Mucosa of descending colon (tissue), 3 donors: Measurements from ENCODE around the gene GNA14. TPM values are rescaled to one million over a fixed set of nuclear protein-coding genes. Genes with fewer than 3 reads are reported as not detected.

Experiments used
- ATAC-seq: fragments of 200-7000 bp; cut with Tn5 transposase; one replicate; pipeline ENCODE4 v1.9.1; 2020; ENCODE audit warnings: mild to moderate bottlenecking, moderate library complexity
- DNase-seq, 3 donors: peaks; one replicate each; pipeline ENCODE4 v3.0.0-alpha.2; 2020
- H3K36me3 ChIP-seq: fragments of 200-600 bp; one replicate; pipeline ENCODE4 v1.8.0; 2021; ENCODE audit warnings: low read depth, mild to moderate bottlenecking
- H3K4me1 ChIP-seq: fragments of 200-600 bp; one replicate; pipeline ENCODE4 v1.8.0; 2021; ENCODE audit warnings: low read depth, mild to moderate bottlenecking
- H3K4me3 ChIP-seq: fragments of 200-600 bp; one replicate; pipeline ENCODE4 v1.8.0; 2021; ENCODE audit warnings: mild to moderate bottlenecking
- H3K9me3 ChIP-seq: fragments of 200-600 bp; one replicate; pipeline ENCODE4 v1.8.0; 2021; ENCODE audit warnings: mild to moderate bottlenecking
- CTCF ChIP-seq: fragments of 200-600 bp; IDR thresholded peaks from one replicate; pipeline ENCODE4 v1.8.0; 2022; ENCODE audit warnings: antibody characterized with exemption, mild to moderate bottlenecking
- intact Hi-C, 2 donors: fragments of 100-400 bp; cut with DNase I in 1 of 2; cut with micrococcal nuclease in 1 of 2; formaldehyde crosslinking; loops; one replicate each; pipeline versions ENCODE4 v1.11.0 to v1.11.1; 2022; cut with DNase I, micrococcal nuclease
- total RNA-seq, 3 donors: library from RNA; stranded (reverse); fragmentation: NEBNext Ultra II Directional in 2 of 3; extraction: Animal tissue kit (Norgen Biotek cat#: 25700) in 2 of 3; gene quantifications; one replicate each; pipeline versions ENCODE4 v1.2.1 to v1.2.4, GENCODE V29; 2021 to 2023
- donor health status: DM: no; HTN: no; CAD: no; lungs with moderate emphysema.
- donor health status: DM: no; HTN: no; CAD: no.
- donor health status: DM: no; HTN: yes; CAD: no.

GNA14 gene
- total RNA-seq, 3 donors from 2014 or later: 7.0 to 14.6 (median 7.4) TPM

- TF ChIP-seq CTCF: no peak
- H3K36me3 ChIP-seq: no peaks in the 10 kb centered on the region
- intact Hi-C loops: no loop called here
- H3K4me1 ChIP-seq: no peaks in the 10 kb centered on the region
- no peaks in the 10 kb centered on the region for H3K9me3 ChIP-seq
- no peak overlapping the region for H3K4me3 ChIP-seq
- DNase-seq (no peak), ATAC-seq (no peak)
Observed at GRCh38 chr9:77672183-77672582, 24.1 kb upstream of the GNA14 start.

GRCh38 chr9:77667151-77667550, 19.0 kb upstream of the GNA14 start:
- H3K36me3 ChIP-seq: no peaks in the 10 kb centered on the region

GRCh38 chr9:77663754-77664153, 15.6 kb upstream of the GNA14 start:
- TF ChIP-seq CTCF: no peak
- no peaks in the 10 kb centered on the region for H3K36me3 ChIP-seq
- DNase-seq (peak in 2 of 3 donors; percentile 42 to 54), ATAC-seq (peak; percentile 77)
- no peaks in the 10 kb centered on the region for H3K4me1 ChIP-seq
- H3K9me3 ChIP-seq: no peaks in the 10 kb centered on the region
- H3K4me3 ChIP-seq: no peak overlapping the region
- intact Hi-C loops: no loop called here

More at GRCh38 chr9:77667151-77667550, 19.0 kb upstream of the GNA14 start:
- Histone ChIP-seq H3K4me1 (no peaks in the 10 kb centered on the region), H3K9me3 (no peaks in the 10 kb centered on the region), H3K4me3 (no peak overlapping the region)
- no peak for TF ChIP-seq CTCF
- intact Hi-C loops: no loop called here
- DNase-seq: no peak
- no peak for ATAC-seq

- TF ChIP-seq CTCF: no peak
- Histone ChIP-seq H3K9me3 (no peaks in the 10 kb centered on the region), H3K4me1 (no peaks in the 10 kb centered on the region), H3K4me3 (no peak overlapping the region), H3K36me3 (no peaks in the 10 kb centered on the region)
- ATAC-seq (no peak), DNase-seq (no peak)
- intact Hi-C loops: no loop called here
Observed at GRCh38 chr9:77661566-77662085, 13.5 kb upstream of the GNA14 start.

GRCh38 chr9:77659926-77660325, 11.8 kb upstream of the GNA14 start:
- H3K36me3 ChIP-seq: no peaks in the 10 kb centered on the region
- no peak for DNase-seq
- no peak for TF ChIP-seq CTCF
- intact Hi-C loops: no loop called here
- no peaks in the 10 kb centered on the region for H3K9me3 ChIP-seq
- no peak for ATAC-seq
- no peak overlapping the region for H3K4me3 ChIP-seq
- no peaks in the 10 kb centered on the region for H3K4me1 ChIP-seq

GRCh38 chr9:77651203-77651602, 3.1 kb upstream of the GNA14 start:
- intact Hi-C loops: no loop called here
- ATAC-seq: no peak
- no peaks in the 10 kb centered on the region for H3K9me3 ChIP-seq

More at GRCh38 chr9:77651203-77651602, 3.1 kb upstream of the GNA14 start:
- no peak for DNase-seq
- Histone ChIP-seq H3K36me3 (no peaks in the 10 kb centered on the region), H3K4me3 (no peak overlapping the region), H3K4me1 (no peaks in the 10 kb centered on the region)
- TF ChIP-seq CTCF: no peak
